Measurements from ENCODE around the gene KIFC3.
"Not testable (repeated sequence)": the region's sequence is repeated elsewhere in the genome, so short reads cannot be mapped to it uniquely, and the experiment has no call there.

Gene KIFC3

GRCh38 chr16:57734308-57734924 lies 67.9 kb downstream of the KIFC3 start:
- no peak for DNase-seq

GRCh38 chr16:57732714-57733113 lies 69.6 kb downstream of the KIFC3 start:
- DNase-seq, result no peak

GRCh38 chr16:57732037-57732436 lies 70.3 kb downstream of the KIFC3 start:
- no peak for DNase-seq

GRCh38 chr16:57730771-57731730 lies 71.2 kb downstream of the KIFC3 start:
- DNase-seq, result no peak

- not testable (repeated sequence) for DNase-seq
Measured at GRCh38 chr16:57729852-57730251, 72.4 kb downstream of the KIFC3 start.

GRCh38 chr16:57729182-57729484 lies 73.2 kb downstream of the KIFC3 start:
- no peak for DNase-seq

- DNase-seq, result no peak
Measured at GRCh38 chr16:57728336-57729181, 73.7 kb downstream of the KIFC3 start.

GRCh38 chr16:57727610-57728009 lies 74.7 kb downstream of the KIFC3 start:
- no peak for DNase-seq

- no peak for DNase-seq
Measured at GRCh38 chr16:57726433-57726947, 75.8 kb downstream of the KIFC3 start.

- no peak for DNase-seq
Measured at GRCh38 chr16:57725976-57726375, 76.3 kb downstream of the KIFC3 start.

- DNase-seq, result peak; percentile 0
Measured at GRCh38 chr16:57725554-57725953, 76.7 kb downstream of the KIFC3 start.

GRCh38 chr16:57725151-57725550 lies 77.1 kb downstream of the KIFC3 start:
- DNase-seq, result no peak

- no peak for DNase-seq
Measured at GRCh38 chr16:57724531-57724930, 77.8 kb downstream of the KIFC3 start.

GRCh38 chr16:57723170-57723569 lies 79.1 kb downstream of the KIFC3 start:
- no peak for DNase-seq

GRCh38 chr16:57722651-57723050 lies 79.6 kb downstream of the KIFC3 start:
- no peak for DNase-seq

GRCh38 chr16:57722210-57722499 lies 80.1 kb downstream of the KIFC3 start:
- DNase-seq, result no peak

- DNase-seq, result no peak
Measured at GRCh38 chr16:57721356-57722209, 80.7 kb downstream of the KIFC3 start.

GRCh38 chr16:57720142-57720575 lies 82.1 kb downstream of the KIFC3 start:
- DNase-seq, result peak; percentile 0

GRCh38 chr16:57714047-57714446 lies 88.2 kb downstream of the KIFC3 start:
- no peak for DNase-seq

GRCh38 chr16:57713596-57713995 lies 88.7 kb downstream of the KIFC3 start:
- no peak for DNase-seq

- DNase-seq, result not testable (repeated sequence)
Measured at GRCh38 chr16:57712569-57712968, 89.7 kb downstream of the KIFC3 start.

GRCh38 chr16:57711993-57712392 lies 90.3 kb downstream of the KIFC3 start:
- DNase-seq, result no peak
